B cell (primary cell): Measurements from ENCODE around the gene PDE4B.

ENCODE experiments used
- CTCF ChIP-seq: fragments of 200-600 bp; IDR thresholded peaks from one replicate; pipeline ENCODE4 v1.8.0; 2022; ENCODE audit warnings: antibody characterized with exemption, mild to moderate bottlenecking
- EZH2 ChIP-seq: IDR thresholded peaks from 2 replicates; pipeline ENCODE4 v1.6.1; 2012; ENCODE audit warnings: borderline replicate concordance, low read depth, mild to moderate bottlenecking, moderate library complexity, low read length; ENCODE audit not compliant: insufficient read depth, poor library complexity, severe bottlenecking

- TF ChIP-seq CTCF = no peak
- TF ChIP-seq EZH2 = no peak
These were observed 6.9 kb downstream of the PDE4B start for GRCh38 chr1:65799601-65800000.
